ENCODE measurements around the gene ABCG8. TPM values are rescaled to one million over a fixed set of nuclear protein-coding genes. Genes with fewer than 3 reads are reported as not detected.

Gene ABCG8
- total RNA-seq, 6 experiments from 2014 or later = 30.1 to 116 (median 49.0) TPM

DNA sequence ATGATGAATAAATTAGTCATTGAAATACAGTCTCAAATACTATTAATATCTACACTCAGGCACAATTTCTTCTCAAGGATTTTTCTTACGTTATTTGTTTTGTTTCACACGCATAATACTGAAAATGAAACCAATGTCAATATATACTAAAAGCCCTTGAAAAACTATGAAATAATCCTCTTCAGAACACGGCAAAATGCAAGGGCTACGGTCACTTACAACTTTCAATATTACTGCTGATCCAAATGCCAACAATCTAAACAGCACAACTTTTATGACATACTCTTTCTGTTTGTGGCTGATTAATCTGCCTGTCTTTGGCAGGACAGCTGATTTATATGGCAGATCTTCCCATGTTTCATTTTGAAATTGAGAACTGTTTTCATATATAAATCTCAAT lies 88.7 kb downstream of the ABCG8 start:
- Histone ChIP-seq H3K27ac (no peak overlapping the region), H3K4me3 (no peak overlapping the region), H3K9me3 (no peaks in the 10 kb centered on the region), H3K27me3 (no peaks in the 10 kb centered on the region), H3K4me1 (no peaks in the 10 kb centered on the region), H3K36me3 (peaks cover 0 to 31% (median 16%) of the 10 kb centered on the region in 4 donors)
- WGBS (ENCODE audit: insufficient coverage, low coverage, low lambda C conversion rate, missing lambda C conversion rate) = 67% methylated on average over 4 of the region's 4 CpGs
- DNase-seq (no peak), ATAC-seq (no peak)
- intact Hi-C loops (cut with DNase I) = no loop called here
- no peak for TF ChIP-seq POLR2A (IDR thresholded peaks at IDR 0.05)
- TF ChIP-seq, protein P1, sequence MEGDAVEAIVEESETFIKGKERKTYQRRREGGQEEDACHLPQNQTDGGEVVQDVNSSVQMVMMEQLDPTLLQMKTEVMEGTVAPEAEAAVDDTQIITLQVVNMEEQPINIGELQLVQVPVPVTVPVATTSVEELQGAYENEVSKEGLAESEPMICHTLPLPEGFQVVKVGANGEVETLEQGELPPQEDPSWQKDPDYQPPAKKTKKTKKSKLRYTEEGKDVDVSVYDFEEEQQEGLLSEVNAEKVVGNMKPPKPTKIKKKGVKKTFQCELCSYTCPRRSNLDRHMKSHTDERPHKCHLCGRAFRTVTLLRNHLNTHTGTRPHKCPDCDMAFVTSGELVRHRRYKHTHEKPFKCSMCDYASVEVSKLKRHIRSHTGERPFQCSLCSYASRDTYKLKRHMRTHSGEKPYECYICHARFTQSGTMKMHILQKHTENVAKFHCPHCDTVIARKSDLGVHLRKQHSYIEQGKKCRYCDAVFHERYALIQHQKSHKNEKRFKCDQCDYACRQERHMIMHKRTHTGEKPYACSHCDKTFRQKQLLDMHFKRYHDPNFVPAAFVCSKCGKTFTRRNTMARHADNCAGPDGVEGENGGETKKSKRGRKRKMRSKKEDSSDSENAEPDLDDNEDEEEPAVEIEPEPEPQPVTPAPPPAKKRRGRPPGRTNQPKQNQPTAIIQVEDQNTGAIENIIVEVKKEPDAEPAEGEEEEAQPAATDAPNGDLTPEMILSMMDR (IDR thresholded peaks at IDR 0.05) = no peak

DNA sequence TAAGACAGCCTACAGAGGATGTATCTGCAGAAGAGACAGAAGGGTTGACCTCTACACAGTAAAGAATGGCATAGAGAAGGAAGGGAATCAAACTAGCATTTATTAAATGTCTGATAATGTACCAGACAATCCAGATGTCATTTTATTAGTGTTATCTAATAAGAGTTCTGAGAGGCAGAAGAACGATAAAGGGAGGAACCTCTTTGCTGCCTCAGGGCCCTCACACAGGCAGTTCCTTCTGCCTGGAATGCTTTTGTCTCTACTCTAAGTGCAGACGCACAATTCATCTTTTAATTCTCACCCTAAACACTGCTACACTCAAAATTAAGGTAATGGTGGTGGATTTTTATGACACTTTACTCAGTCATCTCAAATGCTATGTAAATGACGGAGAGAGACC lies 92.5 kb downstream of the ABCG8 start:
- Histone ChIP-seq H3K36me3 (peaks cover 0 to 25% (median 5%) of the 10 kb centered on the region in 4 donors), H3K27me3 (no peaks in the 10 kb centered on the region), H3K27ac (no peak overlapping the region), H3K9me3 (no peaks in the 10 kb centered on the region), H3K4me1 (no peaks in the 10 kb centered on the region), H3K4me3 (no peak overlapping the region)
- no peak for DNase-seq
- intact Hi-C loops (cut with DNase I) = no loop called here
- no peak for ATAC-seq
- 97% methylated on average over 3 of the region's 3 CpGs for WGBS (ENCODE audit: insufficient coverage, low coverage, low lambda C conversion rate, missing lambda C conversion rate)
- TF ChIP-seq POLR2A (IDR thresholded peaks at IDR 0.05) = no peak
- TF ChIP-seq, protein P1 (IDR thresholded peaks at IDR 0.05) = no peak

Small RNA genes within 50 kb of the gene (small RNA-seq; reads per million reads assigned to genes)
- gene RN7SL455P (0 reads per million in 2 experiments), gene RNU6-1048P (0 reads per million in 2 experiments)

Other genes with a start within 250 kb of the ABCG8 start
- 10 to 100 TPM; 12.2 to 21.6 (median 14.0) TPM for gene THADA, start 242.9 kb upstream of the ABCG8 start, total RNA-seq
- gene PLEKHH2, start 201.7 kb upstream of the ABCG8 start, total RNA-seq = 1 to 10 TPM in 5 of 6 experiments, under 1 TPM in 1; 0.75 to 2.0 (median 1.3) TPM
- under 1 TPM in 1 of 6 experiments, not detected in 5; 0.37 TPM for gene C1GALT1C1L, start 162.5 kb upstream of the ABCG8 start, total RNA-seq
- gene DYNC2LI1, start 64.9 kb upstream of the ABCG8 start, total RNA-seq = 1 to 10 TPM; 3.2 to 6.9 (median 6.2) TPM
- 10 to 100 TPM; 15.3 to 63.5 (median 35.4) TPM for gene ABCG5, start 132 bp upstream of the ABCG8 start, total RNA-seq
- gene LRPPRC, start 157.0 kb downstream of the ABCG8 start, total RNA-seq = 10 to 100 TPM; 39.6 to 53.8 (median 45.5) TPM